Astrocyte (in vitro differentiated cells and primary cell): ENCODE data around the gene AFF3.

Experiments
- CTCF ChIP-seq: IDR thresholded peaks from 2 replicates; pipeline ENCODE4 v1.5.1; 2011; ENCODE audit warnings: low read depth, mild to moderate bottlenecking, inconsistent platforms, low read length, moderate library complexity; ENCODE audit not compliant: insufficient read depth
- EZH2 ChIP-seq: IDR thresholded peaks from 2 replicates; pipeline ENCODE4 v1.6.1; 2012; ENCODE audit warnings: mild to moderate bottlenecking, low read length, inconsistent platforms; ENCODE audit not compliant: insufficient read depth

DNA sequence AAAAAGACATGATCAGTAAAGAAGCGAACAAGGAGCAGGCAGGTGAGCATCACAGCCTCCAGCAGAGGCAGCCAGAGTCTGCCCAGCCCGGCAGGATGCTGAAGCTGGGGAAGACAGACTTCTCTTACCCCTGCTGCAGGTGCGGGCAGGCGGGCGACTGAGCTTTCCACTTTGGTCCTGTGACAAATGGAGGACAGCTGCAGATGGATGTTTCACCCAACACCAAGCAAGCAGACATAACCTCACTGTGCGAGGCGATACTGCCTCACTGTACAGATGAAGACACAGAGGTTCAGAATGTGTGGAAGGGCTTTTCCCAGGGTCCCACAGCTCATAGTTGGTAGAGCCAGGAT lies 251.0 kb downstream of the AFF3 start:
- TF ChIP-seq CTCF (no peak), EZH2 (no peak)
